ENCODE data around the gene HOXA3. TPM values are rescaled to one million over a fixed set of nuclear protein-coding genes. Genes with fewer than 3 reads are reported as not detected.

HOXA3 gene
- total RNA-seq, 1 donor from 2014 or later: 6.0 TPM

DNA sequence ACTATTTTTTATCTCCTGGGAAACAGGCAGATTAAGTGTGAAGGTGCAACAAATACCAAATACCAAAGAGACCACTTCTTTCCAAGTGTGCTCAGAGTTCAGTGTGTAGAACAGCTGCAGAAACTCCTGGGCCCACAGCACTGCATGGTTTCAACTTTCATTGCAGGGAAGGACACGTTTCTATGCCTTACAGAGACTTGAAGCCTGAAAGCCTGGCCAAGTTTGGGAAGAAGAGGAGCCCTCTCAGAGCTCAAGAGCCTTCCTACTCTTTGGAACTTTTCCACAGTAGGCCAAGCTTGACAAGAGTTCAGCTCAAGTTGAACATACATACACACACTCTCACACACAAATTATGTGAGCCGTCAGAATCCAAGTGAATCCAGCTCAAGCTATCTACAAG lies 24.3 kb downstream of the HOXA3 start:
- no peak for DNase-seq

DNA sequence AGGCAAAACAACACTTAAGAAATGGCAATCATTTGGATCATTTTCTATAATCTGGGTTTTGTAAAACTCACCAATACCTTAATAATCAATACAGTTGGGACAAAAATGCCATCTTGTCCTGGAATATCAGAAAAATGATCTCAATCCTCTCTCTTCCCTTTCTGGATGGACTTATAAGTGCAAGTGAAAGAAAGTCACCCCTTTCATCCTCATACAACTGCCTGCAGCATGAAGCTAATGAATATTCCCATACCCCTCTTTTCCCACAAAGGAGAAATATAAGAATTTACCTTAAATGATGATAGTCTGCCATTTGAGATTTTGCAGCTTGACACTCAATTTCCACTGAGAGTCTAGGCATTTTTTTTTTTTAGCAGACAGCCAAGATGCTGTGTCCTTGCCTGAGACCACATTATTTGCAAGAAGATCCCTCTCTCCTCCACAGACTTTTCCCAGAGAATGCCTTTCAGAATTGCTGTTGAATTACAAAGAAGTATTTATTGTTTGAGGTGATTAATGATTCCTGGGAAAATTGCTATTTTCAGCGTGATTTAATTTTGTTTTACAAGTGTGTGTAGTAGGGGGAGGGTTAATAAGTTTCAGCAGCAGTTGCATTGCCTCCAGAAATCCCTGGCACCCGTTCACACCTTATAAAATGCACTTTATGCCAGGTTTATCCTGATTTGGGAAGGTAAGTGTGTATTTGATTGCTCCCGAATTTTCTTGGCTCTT lies 25.6 kb downstream of the HOXA3 start:
- DNase-seq: no peak

- DNase-seq: no peak
Measured at GRCh38 chr7:27125986-27126394, 26.4 kb downstream of the HOXA3 start.

DNA sequence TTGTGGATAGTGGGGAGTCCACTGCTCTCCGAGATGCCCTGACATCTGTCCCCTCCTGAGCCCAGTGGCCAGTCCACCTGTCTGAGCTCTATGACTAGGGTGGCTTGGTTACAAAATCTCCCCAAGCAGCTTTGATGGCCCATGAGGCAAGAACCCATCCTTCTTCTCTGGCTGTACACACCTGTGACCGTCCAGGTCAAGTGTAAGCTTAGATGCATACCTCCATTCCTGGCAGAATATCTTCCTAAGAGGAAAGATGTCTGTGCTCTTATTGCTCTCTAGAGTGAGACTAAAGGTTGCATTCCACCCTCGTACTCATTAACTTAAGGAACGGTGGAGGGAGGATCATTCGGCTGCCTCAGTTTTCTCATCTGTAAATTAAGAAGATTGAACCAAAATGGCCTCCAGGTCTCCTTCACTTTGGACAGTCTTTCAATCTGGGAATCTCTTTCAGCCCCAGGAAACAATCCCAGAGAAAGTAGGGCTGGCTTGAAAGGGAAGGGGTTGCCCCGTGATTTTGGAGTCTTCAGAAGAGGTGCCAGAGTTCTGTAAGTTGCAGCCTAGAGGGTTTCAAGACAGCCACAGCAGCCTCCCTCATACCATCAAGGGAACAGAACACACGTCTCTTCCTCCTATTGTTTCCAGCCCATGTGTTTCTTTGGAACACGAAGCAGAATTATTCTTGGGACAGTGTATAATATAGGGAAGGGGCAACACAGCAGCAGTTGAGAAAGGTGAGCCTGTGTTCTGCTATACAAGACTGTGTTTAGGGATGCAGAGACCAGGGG lies 27.3 kb downstream of the HOXA3 start:
- DNase-seq: peak; percentile 43

- no peak for DNase-seq
Measured at GRCh38 chr7:27124096-27124901, 28.1 kb downstream of the HOXA3 start.

- no peak for DNase-seq
Measured at GRCh38 chr7:27123477-27124053, 28.8 kb downstream of the HOXA3 start.

- no peak for DNase-seq
Measured at GRCh38 chr7:27123007-27123476, 29.3 kb downstream of the HOXA3 start.

DNA sequence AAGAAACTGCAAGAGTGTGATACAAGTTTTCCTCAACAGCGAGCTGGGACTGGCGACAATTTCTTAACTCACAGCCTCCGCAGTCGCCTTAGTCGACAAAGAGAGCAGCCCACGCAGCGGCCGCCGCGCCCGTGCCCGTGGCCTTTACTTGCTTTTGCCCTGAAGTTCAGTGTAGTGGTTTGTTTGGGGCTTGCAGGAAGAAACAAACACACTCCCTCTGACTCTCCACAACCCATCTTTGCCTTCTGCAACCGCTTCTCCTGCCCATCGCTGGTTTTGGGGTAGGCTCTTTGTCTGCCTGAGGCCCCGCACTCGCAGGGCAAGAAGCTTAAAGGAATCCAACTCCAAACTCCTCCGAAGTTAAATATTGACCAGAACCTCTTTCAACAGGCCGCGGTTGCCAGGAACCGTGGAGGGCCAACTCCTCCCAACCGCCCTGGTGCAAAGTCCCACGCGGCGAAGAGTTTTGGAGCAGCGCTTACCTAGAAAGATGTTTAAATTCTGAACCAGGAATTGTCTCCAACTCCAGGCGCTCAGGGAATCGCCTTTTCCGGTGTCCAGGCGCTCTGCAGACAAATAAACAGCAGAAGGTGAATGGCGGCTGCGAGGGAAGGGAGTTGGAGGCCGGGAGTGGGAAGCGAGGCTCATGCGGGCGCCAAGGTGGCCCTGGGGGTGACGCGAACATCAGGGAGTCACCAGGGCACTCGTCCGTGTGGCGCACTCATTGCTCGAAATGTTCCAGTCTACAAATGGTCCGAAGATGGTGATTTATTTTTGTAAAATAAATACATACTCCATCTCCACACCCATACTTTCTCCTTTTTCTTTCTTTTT lies 30.1 kb downstream of the HOXA3 start:
- no peak for DNase-seq

- DNase-seq: no peak
Measured at GRCh38 chr7:27121684-27122076, 30.7 kb downstream of the HOXA3 start.

- no peak for DNase-seq
Measured at GRCh38 chr7:27119412-27119911, 32.9 kb downstream of the HOXA3 start.

- peak; percentile 24 for DNase-seq
Measured at GRCh38 chr7:27118580-27118979, 33.8 kb downstream of the HOXA3 start.

DNA sequence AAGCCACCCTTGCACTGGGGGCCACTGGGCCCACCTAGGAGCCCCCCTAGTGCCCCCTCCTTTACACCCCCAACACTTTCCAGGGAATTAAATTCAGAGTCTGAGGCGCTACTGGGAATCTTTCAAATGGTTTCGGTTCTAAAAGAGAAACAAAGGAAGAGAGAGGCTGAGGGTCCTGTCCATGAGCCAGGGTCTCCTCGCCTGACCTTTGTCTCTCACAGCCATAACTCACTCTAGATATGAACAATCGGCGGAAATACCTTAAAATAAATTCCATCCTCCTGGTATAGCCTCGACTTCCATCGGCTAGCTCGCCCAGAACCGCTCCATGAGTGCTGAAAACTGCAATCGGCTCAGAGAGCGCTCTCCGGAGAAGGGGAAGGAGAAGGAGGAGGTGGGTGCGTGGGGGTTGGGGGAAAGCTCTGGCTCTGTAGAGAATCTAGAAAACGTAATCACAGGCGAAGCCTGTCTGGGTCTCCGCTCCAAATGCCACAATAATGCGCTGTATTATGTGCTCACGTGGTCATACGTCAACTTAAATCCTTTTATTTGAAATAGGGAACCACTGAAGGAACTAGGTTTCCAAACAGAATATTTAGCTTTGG lies 34.4 kb downstream of the HOXA3 start:
- peak; percentile 76 for DNase-seq

DNA sequence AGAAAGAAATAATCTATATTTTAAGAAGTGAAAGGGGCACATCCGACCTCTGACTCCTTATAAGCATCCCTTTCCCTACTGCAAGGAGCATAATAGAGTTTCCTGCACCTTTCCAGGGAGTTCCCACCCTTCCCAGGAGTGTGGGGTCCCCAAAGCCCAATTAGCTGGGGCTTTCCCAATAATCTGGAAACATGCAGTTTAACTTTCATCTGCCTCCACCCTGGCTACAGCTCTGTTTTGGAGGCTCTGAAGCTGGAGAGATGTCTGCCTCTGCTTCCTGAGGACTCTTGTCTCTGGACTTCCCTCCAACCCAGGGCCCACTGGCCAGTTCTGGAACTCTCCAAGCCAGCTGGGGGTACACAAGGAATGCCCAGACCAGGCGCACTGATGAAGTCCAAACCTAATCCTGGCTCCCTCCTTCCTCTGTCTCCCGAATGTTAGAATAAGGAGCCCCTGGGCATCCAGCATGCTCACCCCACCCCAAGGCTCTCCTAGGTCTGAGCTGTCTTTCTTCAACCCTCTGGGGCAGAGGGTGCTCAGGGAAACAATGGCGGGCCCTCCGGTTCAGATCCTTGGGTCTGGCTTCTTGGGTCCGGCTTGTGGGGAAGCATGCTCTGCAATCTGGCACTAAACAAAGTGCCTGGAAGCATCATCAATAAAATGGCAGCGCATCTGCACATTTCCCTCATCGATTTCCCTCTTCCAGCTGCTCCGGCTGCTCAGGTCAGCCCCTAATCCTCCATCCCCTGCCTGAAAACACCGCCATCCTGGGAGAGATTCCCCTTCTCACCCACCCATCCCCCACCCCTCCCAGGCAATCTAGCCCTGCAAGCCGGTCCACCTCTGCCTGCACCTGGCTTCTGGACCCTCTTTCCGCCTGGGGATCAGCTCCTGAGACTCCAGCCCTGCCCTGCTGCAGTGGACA lies 35.2 kb downstream of the HOXA3 start:
- DNase-seq: no peak

- DNase-seq: no peak
Measured at GRCh38 chr7:27116031-27116961, 36.1 kb downstream of the HOXA3 start.

GRCh38 chr7:27115221-27116026 lies 37.0 kb downstream of the HOXA3 start:
- no peak for DNase-seq

- DNase-seq: no peak
Measured at GRCh38 chr7:27114881-27115220, 37.5 kb downstream of the HOXA3 start.

DNA sequence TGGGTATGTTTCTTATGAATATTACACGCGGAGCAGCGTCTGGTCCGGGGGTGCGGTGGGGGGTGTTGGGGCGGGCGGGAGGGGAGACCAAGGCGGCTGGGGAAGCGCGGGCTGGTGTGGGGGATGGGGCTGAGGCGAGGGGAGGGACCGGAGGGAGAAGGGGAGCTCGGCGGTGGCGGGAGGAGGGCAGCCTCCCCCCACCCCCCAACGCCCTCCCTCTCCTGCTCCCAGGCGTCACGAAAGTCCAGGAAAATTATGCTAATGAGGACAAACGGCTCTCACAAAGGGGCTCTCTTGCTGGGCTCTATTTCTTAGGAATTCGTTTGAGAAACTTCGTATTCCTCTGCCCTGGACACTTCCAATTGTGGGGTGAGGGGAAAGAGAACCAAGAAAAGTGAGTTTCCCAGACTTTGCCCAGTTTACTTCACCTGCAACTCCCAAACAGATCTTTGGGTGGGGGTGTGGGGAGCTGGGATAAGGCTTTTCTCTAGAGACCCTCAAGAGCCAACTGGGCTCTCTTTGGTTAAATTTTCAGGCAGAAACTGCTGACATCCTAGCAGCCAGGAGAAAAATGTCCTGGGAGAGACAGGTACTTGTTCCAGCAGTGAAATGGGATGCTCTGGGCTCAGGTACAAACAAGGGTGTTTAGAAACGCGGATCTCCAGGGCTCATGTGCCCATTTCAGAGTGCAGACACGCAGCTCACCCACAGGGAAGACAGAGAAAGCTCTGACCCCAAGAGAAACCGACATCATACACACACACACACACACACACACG lies 38.2 kb downstream of the HOXA3 start:
- DNase-seq: peak; percentile 63
